ENCODE results near the gene SLC41A3.

- TF ChIP-seq CTCF (IDR thresholded peaks at IDR 0.05) (no peak), POLR2A (IDR thresholded peaks at IDR 0.05) (no peak)
These were observed 19.2 kb downstream of the SLC41A3 start for GRCh38 chr3:126064627-126065258.
